Measurements from ENCODE around the gene RAD9A.

The RAD9A gene

GRCh38 chr11:67405688-67406339, 14.0 kb downstream of the RAD9A start:
- H3K4me3 ChIP-seq (ENCODE audit: low read length), result no peak overlapping the region
- DNase-seq (ENCODE audit: low read depth, low spot score), result no peak

- H3K4me3 ChIP-seq (ENCODE audit: low read length), result no peak overlapping the region
- DNase-seq (ENCODE audit: low read depth, low spot score), result no peak
Measured at GRCh38 chr11:67406420-67406968, 14.7 kb downstream of the RAD9A start.

- no peak for DNase-seq (ENCODE audit: low read depth, low spot score)
- H3K4me3 ChIP-seq (ENCODE audit: low read length), result no peak overlapping the region
Measured at GRCh38 chr11:67406969-67407687, 15.3 kb downstream of the RAD9A start.

- no peak for DNase-seq (ENCODE audit: low read depth, low spot score)
- H3K4me3 ChIP-seq (ENCODE audit: low read length), result peak overlapping the region; percentile 55; the same call in 1 of the 2 replicates
Measured at GRCh38 chr11:67407688-67408163, 15.9 kb downstream of the RAD9A start.

- DNase-seq (ENCODE audit: low read depth, low spot score), result peak; percentile 60
- H3K4me3 ChIP-seq (ENCODE audit: low read length), result peak overlapping the region; percentile 55
Measured at GRCh38 chr11:67408437-67409200, 16.8 kb downstream of the RAD9A start.

GRCh38 chr11:67409261-67409666, 17.5 kb downstream of the RAD9A start:
- peak; percentile 96 for DNase-seq (ENCODE audit: low read depth, low spot score)
- peak overlapping the region; percentile 55 for H3K4me3 ChIP-seq (ENCODE audit: low read length)

- peak overlapping the region; percentile 55 for H3K4me3 ChIP-seq (ENCODE audit: low read length)
- DNase-seq (ENCODE audit: low read depth, low spot score), result no peak
Measured at GRCh38 chr11:67409781-67410368, 18.1 kb downstream of the RAD9A start.

GRCh38 chr11:67410369-67410831, 18.6 kb downstream of the RAD9A start:
- H3K4me3 ChIP-seq (ENCODE audit: low read length), result no peak overlapping the region; the same call in 1 of the 2 replicates
- no peak for DNase-seq (ENCODE audit: low read depth, low spot score)

GRCh38 chr11:67410984-67411784, 19.4 kb downstream of the RAD9A start:
- DNase-seq (ENCODE audit: low read depth, low spot score), result no peak
- no peak overlapping the region for H3K4me3 ChIP-seq (ENCODE audit: low read length)

GRCh38 chr11:67411785-67412152, 20.0 kb downstream of the RAD9A start:
- no peak overlapping the region for H3K4me3 ChIP-seq (ENCODE audit: low read length)
- no peak for DNase-seq (ENCODE audit: low read depth, low spot score)

- H3K4me3 ChIP-seq (ENCODE audit: low read length), result no peak overlapping the region
- DNase-seq (ENCODE audit: low read depth, low spot score), result no peak
Measured at GRCh38 chr11:67412495-67413179, 20.9 kb downstream of the RAD9A start.

- peak; percentile 54 for DNase-seq (ENCODE audit: low read depth, low spot score)
- no peak overlapping the region for H3K4me3 ChIP-seq (ENCODE audit: low read length)
Measured at GRCh38 chr11:67413266-67413849, 21.6 kb downstream of the RAD9A start.

GRCh38 chr11:67415501-67416304, 23.9 kb downstream of the RAD9A start, which contains the start of gene CARNS1:
Gene CARNS1 (plus strand): TSS chr11:67415678. CDS start chr11:67416200, 522 bp downstream.
- no peak for DNase-seq (ENCODE audit: low read depth, low spot score)
- no peak within 1 kb of the TSS for H3K4me3 ChIP-seq (ENCODE audit: low read length)

- peak overlapping the region; percentile 15 for H3K4me3 ChIP-seq (ENCODE audit: low read length)
- DNase-seq (ENCODE audit: low read depth, low spot score), result peak; percentile 87
Measured at GRCh38 chr11:67416416-67417335, 24.9 kb downstream of the RAD9A start.

GRCh38 chr11:67417425-67417824, 25.6 kb downstream of the RAD9A start:
- DNase-seq (ENCODE audit: low read depth, low spot score), result no peak
- H3K4me3 ChIP-seq (ENCODE audit: low read length), result peak overlapping the region; percentile 15; the same call in 1 of the 2 replicates

All from Jurkat, Clone E6-1 (cell line).